Osteoblast (primary cell): ENCODE results near the gene NT5DC1. TPM values are rescaled to one million over a fixed set of nuclear protein-coding genes. Genes with fewer than 3 reads are reported as not detected.

Experiments used
- DNase-seq: peaks from one replicate; pipeline ENCODE4 v3.0.0; 2011; ENCODE audit warnings: low spot score, mixed read lengths; ENCODE audit not compliant: insufficient read length; ENCODE audit errors: missing footprints
- H2AFZ ChIP-seq: 2 replicates; pipeline ENCODE4 v1.6.0; 2011; ENCODE audit warnings: mild to moderate bottlenecking, low read length
- H3K27ac ChIP-seq: 2 replicates; pipeline ENCODE4 v1.5.1; 2011; ENCODE audit warnings: mild to moderate bottlenecking, low read depth, low read length, moderate library complexity
- H3K27me3 ChIP-seq: 2 replicates; pipeline ENCODE4 v1.6.0; 2012; ENCODE audit warnings: mild to moderate bottlenecking, control low read depth, inconsistent platforms, low read length, moderate library complexity; ENCODE audit not compliant: insufficient read depth
- H3K36me3 ChIP-seq: 2 replicates; pipeline ENCODE4 v1.5.1; 2011; ENCODE audit warnings: mild to moderate bottlenecking, low read length, control low read depth, moderate library complexity; ENCODE audit not compliant: insufficient read depth
- H3K4me1 ChIP-seq: 2 replicates; pipeline ENCODE4 v1.5.1; 2011; ENCODE audit warnings: mild to moderate bottlenecking, low read length, control low read depth, moderate library complexity; ENCODE audit not compliant: insufficient read depth
- H3K4me2 ChIP-seq: 2 replicates; pipeline ENCODE4 v1.6.0; 2011; ENCODE audit warnings: mild to moderate bottlenecking, low read length; ENCODE audit not compliant: insufficient read depth
- H3K4me3 ChIP-seq: fragments of 200-600 bp; sonication (generic); 3 replicates; pipeline ENCODE4 v1.5.1; 2012; ENCODE audit warnings: mild to moderate bottlenecking, low read length, inconsistent platforms; ENCODE audit not compliant: insufficient read depth
- H3K79me2 ChIP-seq: 2 replicates; pipeline ENCODE4 v1.6.0; 2012; ENCODE audit warnings: mild to moderate bottlenecking, low read length, control low read depth, inconsistent platforms; ENCODE audit not compliant: insufficient read depth
- H3K9me3 ChIP-seq: 2 replicates; pipeline ENCODE4 v1.5.1; 2011; ENCODE audit warnings: low read depth, low read length, control low read depth
- H4K20me1 ChIP-seq: 2 replicates; pipeline ENCODE4 v1.6.0; 2012; ENCODE audit warnings: mild to moderate bottlenecking, low read length, control low read depth; ENCODE audit not compliant: insufficient read depth
- CTCF ChIP-seq: IDR thresholded peaks from 2 replicates; pipeline ENCODE4 v1.5.1; 2011; ENCODE audit warnings: mild to moderate bottlenecking, low read depth, low read length, moderate library complexity; ENCODE audit errors: extremely low read depth
- total RNA-seq: library from RNA; depleted of rRNA; stranded (reverse); fragments of >200 nt; gene quantifications from 2 replicates; pipeline ENCODE4 v1.2.3, GENCODE V29; 2012

Gene NT5DC1
- total RNA-seq, 1 donor: 7.2 TPM

GRCh38 chr6:116066789-116067188 lies 33.9 kb upstream of the NT5DC1 start:
- DNase-seq: peak; percentile 2

GRCh38 chr6:116070101-116070500 lies 30.6 kb upstream of the NT5DC1 start:
- Histone ChIP-seq H4K20me1 (no peaks in the 10 kb centered on the region), H3K27ac (no peak overlapping the region), H3K4me3 (no peak overlapping the region), H2AFZ (no peak overlapping the region), H3K9me3 (no peaks in the 10 kb centered on the region), H3K4me2 (no peak overlapping the region), H3K4me1 (no peaks in the 10 kb centered on the region), H3K79me2 (no peaks in the 10 kb centered on the region), H3K27me3 (no peaks in the 10 kb centered on the region), H3K36me3 (no peaks in the 10 kb centered on the region)
- no peak for TF ChIP-seq CTCF
- no peak for DNase-seq

More at GRCh38 chr6:116066789-116067188, 33.9 kb upstream of the NT5DC1 start:
- Histone ChIP-seq H3K4me3 (no peak overlapping the region), H2AFZ (no peak overlapping the region), H3K4me1 (no peaks in the 10 kb centered on the region), H3K27ac (no peak overlapping the region), H3K9me3 (no peaks in the 10 kb centered on the region), H3K4me2 (no peak overlapping the region), H3K36me3 (no peaks in the 10 kb centered on the region), H3K27me3 (no peaks in the 10 kb centered on the region), H3K79me2 (no peaks in the 10 kb centered on the region), H4K20me1 (no peaks in the 10 kb centered on the region)
- no peak for TF ChIP-seq CTCF

- Histone ChIP-seq H2AFZ (no peak overlapping the region), H3K4me3 (no peak overlapping the region), H3K9me3 (no peaks in the 10 kb centered on the region), H3K27ac (no peak overlapping the region), H3K27me3 (no peaks in the 10 kb centered on the region), H3K4me2 (no peak overlapping the region), H3K79me2 (no peaks in the 10 kb centered on the region), H4K20me1 (no peaks in the 10 kb centered on the region), H3K36me3 (no peaks in the 10 kb centered on the region), H3K4me1 (no peaks in the 10 kb centered on the region)
- no peak for TF ChIP-seq CTCF
- DNase-seq: no peak
Observed at GRCh38 chr6:116070616-116071389, 29.9 kb upstream of the NT5DC1 start.

- no peaks in the 10 kb centered on the region for H3K36me3 ChIP-seq
- no peaks in the 10 kb centered on the region for H3K9me3 ChIP-seq
- H3K4me2 ChIP-seq: no peak overlapping the region
- H3K4me1 ChIP-seq: no peaks in the 10 kb centered on the region
- no peaks in the 10 kb centered on the region for H3K27me3 ChIP-seq
- no peaks in the 10 kb centered on the region for H3K79me2 ChIP-seq
- no peaks in the 10 kb centered on the region for H4K20me1 ChIP-seq
- H3K27ac ChIP-seq: no peak overlapping the region
- no peak for TF ChIP-seq CTCF
- no peak overlapping the region for H3K4me3 ChIP-seq
- DNase-seq: no peak
- no peak overlapping the region for H2AFZ ChIP-seq
Observed at GRCh38 chr6:116072368-116072767, 28.3 kb upstream of the NT5DC1 start.
